UCSD-AML1 (cell line): ENCODE results near the gene PTPRG.
"Not testable (repeated sequence)": the region's sequence is repeated elsewhere in the genome, so short reads cannot be mapped to it uniquely, and the experiment has no call there.

Source experiments
- DNase-seq: peaks from one replicate; lab custom pipeline; 2025; ENCODE audit not compliant: unreplicated experiment; lab: John Stamatoyannopoulos, UW

The PTPRG gene

DNA sequence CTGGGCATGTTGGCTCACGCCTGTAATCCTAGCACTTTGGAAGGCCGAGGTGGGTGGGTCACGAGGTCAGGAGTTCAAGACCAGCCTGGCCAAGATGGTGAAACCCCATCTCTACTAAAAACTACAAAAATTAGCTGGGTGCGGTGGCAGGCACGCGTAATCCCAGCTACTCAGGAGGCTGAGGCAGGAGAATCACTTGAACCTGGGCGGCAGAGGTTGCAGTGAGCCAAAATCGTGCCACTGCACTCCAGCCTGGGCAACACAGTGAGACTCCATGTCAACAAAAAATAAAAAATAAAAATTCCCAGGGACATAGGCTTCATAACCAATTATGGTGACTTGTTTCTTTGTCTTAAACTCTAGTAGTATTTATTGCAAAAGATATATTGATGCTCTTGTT lies 155.3 kb downstream of the PTPRG start:
- not testable (repeated sequence) for DNase-seq

GRCh38 chr3:61718565-61718964 lies 157.2 kb downstream of the PTPRG start:
- DNase-seq = no peak

- no peak for DNase-seq
Observed at GRCh38 chr3:61719278-61719977, 158.1 kb downstream of the PTPRG start.

DNA sequence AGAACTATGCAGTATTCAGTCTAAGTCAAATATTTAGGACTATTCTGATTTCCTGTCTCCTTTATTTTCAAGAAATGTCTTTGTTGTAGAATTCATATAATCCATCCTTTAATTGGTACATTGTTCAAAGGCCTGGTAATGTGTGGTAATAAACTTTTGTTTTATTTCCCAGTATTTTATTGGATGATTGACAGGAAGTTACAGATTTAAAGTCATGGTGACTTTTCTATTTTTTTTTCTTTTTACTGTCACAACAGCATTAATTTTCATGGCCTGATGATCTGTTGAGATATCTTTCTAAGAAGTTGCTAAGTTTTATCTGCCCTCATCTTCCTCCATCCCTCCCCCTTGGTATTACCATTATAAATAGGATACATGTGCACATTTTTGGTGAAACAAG lies 161.7 kb downstream of the PTPRG start:
- no peak for DNase-seq

- no peak for DNase-seq
Observed at GRCh38 chr3:61724183-61724582, 162.8 kb downstream of the PTPRG start.

DNA sequence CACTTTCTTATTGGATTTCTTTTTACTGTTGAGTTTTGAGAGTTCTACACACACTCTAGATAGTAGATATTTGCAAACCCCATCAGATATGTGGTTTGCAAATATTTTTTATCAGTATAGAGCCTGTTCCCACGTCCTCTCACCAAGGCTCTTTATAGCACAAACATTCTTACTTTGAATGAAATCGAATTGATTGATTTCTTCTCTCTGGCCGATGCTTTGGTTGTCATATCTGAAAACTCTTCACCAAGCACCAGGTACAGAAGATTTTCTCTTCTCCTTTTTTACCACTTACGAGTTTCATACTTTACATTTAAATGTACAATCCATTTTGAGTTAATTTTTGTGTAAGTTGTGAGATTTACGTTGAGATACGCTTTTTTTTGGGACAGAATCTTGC lies 163.4 kb downstream of the PTPRG start:
- no peak for DNase-seq

GRCh38 chr3:61725851-61726333 lies 164.5 kb downstream of the PTPRG start:
- no peak for DNase-seq

DNA sequence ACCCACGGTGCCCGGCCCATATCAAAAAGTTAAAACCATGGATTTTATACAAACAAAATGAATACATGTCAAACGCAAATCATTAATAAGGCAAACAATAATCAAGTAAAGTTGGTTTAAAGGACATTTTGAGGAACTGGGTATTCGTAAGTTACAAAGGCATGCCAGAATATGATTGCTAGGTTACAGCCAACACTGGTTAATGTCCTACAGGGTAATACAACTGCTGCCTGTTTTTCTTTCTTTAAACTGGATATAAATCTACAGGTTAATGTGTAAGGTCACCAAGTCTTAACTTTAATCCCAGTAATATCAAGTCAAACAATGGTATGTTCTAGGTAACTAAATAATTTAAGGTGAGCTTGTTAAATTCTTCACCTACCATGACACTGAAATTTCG lies 166.1 kb downstream of the PTPRG start:
- no peak for DNase-seq

- DNase-seq = no peak
Observed at GRCh38 chr3:61729038-61729634, 167.8 kb downstream of the PTPRG start.

GRCh38 chr3:61730056-61730455 lies 168.7 kb downstream of the PTPRG start:
- DNase-seq = no peak

GRCh38 chr3:61730577-61731231 lies 169.3 kb downstream of the PTPRG start:
- DNase-seq = no peak

GRCh38 chr3:61733000-61733399 lies 171.6 kb downstream of the PTPRG start:
- DNase-seq = no peak

GRCh38 chr3:61733876-61734275 lies 172.5 kb downstream of the PTPRG start:
- DNase-seq = no peak

GRCh38 chr3:61734749-61735686 lies 173.6 kb downstream of the PTPRG start:
- DNase-seq = no peak

- DNase-seq = no peak
Observed at GRCh38 chr3:61736506-61736905, 175.1 kb downstream of the PTPRG start.

DNA sequence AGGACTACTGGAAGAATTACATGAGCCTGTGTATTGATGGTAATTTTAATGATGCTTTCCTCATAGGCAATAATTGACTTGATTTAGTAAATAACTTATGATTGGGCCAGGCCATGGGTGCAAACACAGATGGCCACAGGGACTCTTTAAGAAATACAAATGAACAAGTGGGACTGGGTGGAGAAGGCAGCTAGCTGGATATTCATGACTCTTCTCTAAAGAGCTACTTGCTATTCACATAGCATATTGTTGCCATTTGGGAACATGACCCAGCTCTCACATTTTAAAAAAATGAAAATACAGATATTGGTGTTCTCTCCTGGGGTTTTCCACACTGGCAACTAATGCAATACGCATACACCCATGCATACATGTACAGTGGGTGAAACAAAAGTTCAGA lies 178.3 kb downstream of the PTPRG start:
- no peak for DNase-seq

DNA sequence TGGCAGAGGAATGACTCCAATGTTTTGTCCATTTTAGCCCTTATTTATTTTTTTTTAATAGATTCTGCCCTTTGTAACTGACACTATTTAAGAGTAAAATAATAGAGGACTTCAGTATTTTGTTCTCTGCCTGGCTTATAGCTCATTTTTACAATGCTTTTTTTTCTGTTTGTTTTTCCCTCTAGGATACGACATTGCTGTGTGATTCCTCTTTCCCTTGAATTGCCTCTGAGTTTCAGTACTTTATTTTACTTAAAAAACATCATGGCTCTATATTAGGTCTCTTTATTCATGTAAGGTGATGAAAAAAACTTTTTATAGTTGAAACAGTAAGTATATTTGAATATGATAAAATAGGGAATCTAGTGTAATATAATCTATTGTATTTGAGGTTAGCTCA lies 179.1 kb downstream of the PTPRG start:
- DNase-seq = no peak

- DNase-seq = no peak
Observed at GRCh38 chr3:61741551-61741950, 180.2 kb downstream of the PTPRG start.

DNA sequence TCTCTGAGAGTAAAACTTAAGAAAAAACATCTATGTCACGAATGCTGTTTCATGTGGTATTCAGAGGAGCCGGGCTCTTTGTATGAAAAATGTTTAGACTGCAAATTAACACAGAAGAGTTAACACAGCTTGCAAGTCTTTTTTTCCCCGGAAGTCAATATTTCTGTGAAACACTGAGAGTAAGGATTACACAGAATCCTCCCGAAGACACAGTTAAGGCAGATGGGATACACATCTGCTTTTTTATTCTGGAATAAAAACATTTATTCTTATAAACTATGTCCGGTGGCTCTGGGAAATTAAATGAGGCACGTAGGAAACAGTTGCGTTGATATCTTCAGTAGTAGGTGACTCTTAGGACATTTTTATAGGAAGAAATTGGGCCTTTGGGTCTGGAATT lies 180.6 kb downstream of the PTPRG start:
- no peak for DNase-seq

- no peak for DNase-seq
Observed at GRCh38 chr3:61743067-61743466, 181.7 kb downstream of the PTPRG start.

DNA sequence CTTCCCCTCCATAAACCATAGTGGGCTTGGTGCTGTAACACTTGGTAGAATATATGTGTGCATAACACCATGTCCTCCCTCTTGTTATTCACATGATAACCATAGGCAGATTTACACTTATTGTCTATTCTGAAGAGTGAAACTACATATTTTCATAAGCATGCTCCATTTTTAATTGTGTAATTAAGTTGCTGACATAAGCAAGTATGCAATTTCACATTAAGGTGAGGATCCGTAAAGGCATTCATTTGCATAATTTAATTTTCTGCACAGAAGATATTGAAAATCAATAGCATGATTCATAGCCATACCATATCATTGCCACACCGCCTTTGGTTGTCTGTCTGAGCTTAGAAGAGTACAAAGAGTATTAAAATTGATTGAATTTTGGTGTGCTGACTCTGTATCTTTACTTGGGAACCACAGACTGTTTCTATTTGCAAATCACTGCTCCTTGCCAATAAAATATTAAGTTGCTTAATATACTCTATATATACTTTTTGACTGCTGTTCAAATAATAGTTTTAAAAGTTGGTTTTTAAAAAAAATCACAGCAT lies 182.4 kb downstream of the PTPRG start:
- no peak for DNase-seq
